CD14-positive monocyte (primary cell): ENCODE data around the gene RASGEF1B. TPM values are rescaled to one million over a fixed set of nuclear protein-coding genes. Genes with fewer than 3 reads are reported as not detected.

Experiments used
- DNase-seq, 3 donors: peaks; one replicate each; pipeline ENCODE4 v3.0.0-alpha.2; 2011 to 2022
- H2AFZ ChIP-seq: 2 replicates; pipeline ENCODE4 v1.6.0; 2012; ENCODE audit warnings: mild to moderate bottlenecking, low read depth, low read length, inconsistent platforms; ENCODE audit not compliant: insufficient read depth, poor library complexity, severe bottlenecking
- H3K27ac ChIP-seq, 2 donors: 1 replicate in 1 of 2; 2 replicates in 1 of 2; pipeline ENCODE4 v1.5.1; 2012 to 2013; ENCODE audit warnings: low read length in 2 of 2, control low read depth in 1 of 2, inconsistent platforms in 1 of 2, low read depth in 1 of 2, mild to moderate bottlenecking in 1 of 2
- H3K27me3 ChIP-seq, 2 donors: one replicate each; pipeline versions ENCODE4 v1.6.0 to v1.6.1; 2011 to 2013; ENCODE audit warnings: low read length in 2 of 2; ENCODE audit not compliant: control insufficient read depth in 2 of 2, insufficient read depth in 2 of 2
- H3K36me3 ChIP-seq, 2 donors: replicated peaks in 1 of 2; 1 replicate in 1 of 2; 2 replicates in 1 of 2; pipeline versions ENCODE4 v1.5.1 to v1.6.1; 2012 to 2013; ENCODE audit warnings: low read length in 2 of 2, control low read depth in 1 of 2, inconsistent platforms in 1 of 2, mild to moderate bottlenecking in 1 of 2; ENCODE audit not compliant: insufficient read depth in 2 of 2, control insufficient read depth in 1 of 2
- H3K4me1 ChIP-seq, 2 donors: 1 replicate in 1 of 2; 2 replicates in 1 of 2; pipeline versions ENCODE4 v1.5.1 to v1.6.1; 2012 to 2013; ENCODE audit warnings: low read length in 2 of 2, control low read depth in 1 of 2, inconsistent platforms in 1 of 2, mild to moderate bottlenecking in 1 of 2, moderate library complexity in 1 of 2; ENCODE audit not compliant: insufficient read depth in 2 of 2, control insufficient read depth in 1 of 2
- H3K4me2 ChIP-seq: replicated peaks from 2 replicates; pipeline ENCODE3; 2012; ENCODE audit warnings: low read length, moderate library complexity, mild to moderate bottlenecking; ENCODE audit not compliant: poor library complexity, severe bottlenecking; ENCODE audit errors: extremely low read depth
- H3K4me3 ChIP-seq, 3 experiments: fragments of 200-600 bp in 1 of 3; sonication (generic) in 1 of 3; replicated peaks in 1 of 3; 1 replicate in 2 of 3; 2 replicates in 1 of 3; pipeline ENCODE4 v1.5.1; 2011 to 2013; ENCODE audit warnings: low read length in 3 of 3, mild to moderate bottlenecking in 3 of 3, control low read depth in 2 of 3, low read depth in 2 of 3, inconsistent platforms in 1 of 3, moderate library complexity in 1 of 3
- H3K79me2 ChIP-seq: 2 replicates; pipeline ENCODE4 v1.6.0; 2012; ENCODE audit warnings: mild to moderate bottlenecking, control low read depth, inconsistent platforms, low read length, moderate library complexity; ENCODE audit not compliant: insufficient read depth
- H3K9ac ChIP-seq: 2 replicates; pipeline ENCODE4 v1.6.0; 2017; ENCODE audit warnings: low read length, mild to moderate bottlenecking; ENCODE audit not compliant: insufficient read depth, poor library complexity, severe bottlenecking
- H3K9me3 ChIP-seq, 2 donors: replicated peaks in 1 of 2; 1 replicate in 1 of 2; 2 replicates in 1 of 2; pipeline versions ENCODE4 v1.5.1 to v1.6.1; 2012 to 2013; ENCODE audit warnings: low read length in 2 of 2, control low read depth in 1 of 2; ENCODE audit not compliant: control insufficient read depth in 1 of 2, insufficient read depth in 1 of 2
- H4K20me1 ChIP-seq: 2 replicates; pipeline ENCODE4 v1.6.0; 2012; ENCODE audit warnings: mild to moderate bottlenecking, low read length, control low read depth, moderate library complexity; ENCODE audit not compliant: insufficient read depth
- H3K27ac Mint-ChIP-seq, 7 donors: one replicate each; pipeline ENCODE4 v1.8.0; 2020; ENCODE audit warnings: mild to moderate bottlenecking in 7 of 7, mixed read lengths in 7 of 7, moderate library complexity in 6 of 7, inconsistent platforms in 2 of 7
- H3K27me3 Mint-ChIP-seq, 3 donors: one replicate each; pipeline ENCODE4 v1.8.0; 2021 to 2022; ENCODE audit warnings: low read depth in 3 of 3, mild to moderate bottlenecking in 3 of 3, mixed read lengths in 3 of 3, moderate library complexity in 3 of 3, inconsistent platforms in 1 of 3
- H3K36me3 Mint-ChIP-seq, 2 donors: one replicate each; pipeline ENCODE4 v1.8.0; 2020; ENCODE audit warnings: mixed read lengths in 2 of 2, inconsistent platforms in 1 of 2, mild to moderate bottlenecking in 1 of 2
- H3K4me1 Mint-ChIP-seq: one replicate; pipeline ENCODE4 v1.8.0; 2020; ENCODE audit warnings: mild to moderate bottlenecking, mixed read lengths
- H3K4me3 Mint-ChIP-seq, 2 donors: one replicate each; pipeline ENCODE4 v1.8.0; 2020; ENCODE audit warnings: mild to moderate bottlenecking in 2 of 2, mixed read lengths in 2 of 2, moderate library complexity in 1 of 2
- H3K9me3 Mint-ChIP-seq, 7 donors: one replicate each; pipeline ENCODE4 v1.8.0; 2020 to 2022; ENCODE audit warnings: mixed read lengths in 7 of 7, mild to moderate bottlenecking in 6 of 7, moderate library complexity in 6 of 7, inconsistent platforms in 2 of 7
- WGBS: methylation state at CpG from one replicate; pipeline ENCODE4 v1.1.5; 2013; ENCODE audit warnings: missing lambda C conversion rate; ENCODE audit not compliant: insufficient coverage; 5-methylcytosine and 5-hydroxymethylcytosine counted together
- intact Hi-C, 2 donors: fragments of 100-400 bp; cut with micrococcal nuclease; formaldehyde crosslinking; loops; one replicate each; pipeline versions ENCODE4 v1.15.0 to v1.15.1; 2023
- polyA plus RNA-seq, 3 donors: library from polyadenylated mRNA; depleted of rRNA in 1 of 3; unstranded in 2 of 3; stranded (reverse) in 1 of 3; fragments of 300-500 nt in 2 of 3; fragments of >200 nt in 1 of 3; fragmentation: Illumina TruSeq in 2 of 3; gene quantifications; 1 replicate in 2 of 3; 2 replicates in 1 of 3; pipeline ENCODE4 v1.2.3, GENCODE V29; 2012 to 2021
- TF ChIP-seq, protein P1 (sequence below): fragments of 200-600 bp; IDR thresholded peaks from one replicate; pipeline ENCODE4 v1.8.0; 2022; ENCODE audit warnings: antibody characterized with exemption, mild to moderate bottlenecking

The RASGEF1B gene
- polyA plus RNA-seq, 3 donors, result 20.3 to 76.9 (median 36.6) TPM

GRCh38 chr4:81405900-81406401 is 65.8 kb downstream of the RASGEF1B start:
- H3K36me3 Mint-ChIP-seq, result no peaks in the 10 kb centered on the region
- Histone ChIP-seq H3K27me3 (no peaks in the 10 kb centered on the region), H3K36me3 (no peaks in the 10 kb centered on the region), H3K79me2 (no peaks in the 10 kb centered on the region), H3K9me3 (no peaks in the 10 kb centered on the region), H3K27ac (no peak overlapping the region), H3K4me1 (peaks cover 0 to 10% of the 10 kb centered on the region in 2 donors), H3K9ac (no peak overlapping the region), H2AFZ (peak overlapping the region; percentile 5), H3K4me3 (peak overlapping the region in 1 of 3 experiments; percentile 31), H3K4me2 (peak overlapping the region; percentile 55), H4K20me1 (no peaks in the 10 kb centered on the region)
- H3K9me3 Mint-ChIP-seq, result peaks cover 0 to 5% (median 2%) of the 10 kb centered on the region in 7 donors
- intact Hi-C loops, result loop anchor here (5.0 to 10.0 kb wide), 4 partner anchors 56 to 969 kb away; partner anchors contain the start of gene HNRNPD (in 1 of the 2)
- H3K4me1 Mint-ChIP-seq, result peaks cover 15% of the 10 kb centered on the region
- H3K4me3 Mint-ChIP-seq, result no peak overlapping the region
- peak overlapping the region in 1 of 7 donors; percentile 5 for H3K27ac Mint-ChIP-seq
- WGBS, result no CpG with 5 or more reads among the region's 4 CpGs
- peaks cover 2 to 8% (median 7%) of the 10 kb centered on the region in 3 donors for H3K27me3 Mint-ChIP-seq
- TF ChIP-seq, protein P1, sequence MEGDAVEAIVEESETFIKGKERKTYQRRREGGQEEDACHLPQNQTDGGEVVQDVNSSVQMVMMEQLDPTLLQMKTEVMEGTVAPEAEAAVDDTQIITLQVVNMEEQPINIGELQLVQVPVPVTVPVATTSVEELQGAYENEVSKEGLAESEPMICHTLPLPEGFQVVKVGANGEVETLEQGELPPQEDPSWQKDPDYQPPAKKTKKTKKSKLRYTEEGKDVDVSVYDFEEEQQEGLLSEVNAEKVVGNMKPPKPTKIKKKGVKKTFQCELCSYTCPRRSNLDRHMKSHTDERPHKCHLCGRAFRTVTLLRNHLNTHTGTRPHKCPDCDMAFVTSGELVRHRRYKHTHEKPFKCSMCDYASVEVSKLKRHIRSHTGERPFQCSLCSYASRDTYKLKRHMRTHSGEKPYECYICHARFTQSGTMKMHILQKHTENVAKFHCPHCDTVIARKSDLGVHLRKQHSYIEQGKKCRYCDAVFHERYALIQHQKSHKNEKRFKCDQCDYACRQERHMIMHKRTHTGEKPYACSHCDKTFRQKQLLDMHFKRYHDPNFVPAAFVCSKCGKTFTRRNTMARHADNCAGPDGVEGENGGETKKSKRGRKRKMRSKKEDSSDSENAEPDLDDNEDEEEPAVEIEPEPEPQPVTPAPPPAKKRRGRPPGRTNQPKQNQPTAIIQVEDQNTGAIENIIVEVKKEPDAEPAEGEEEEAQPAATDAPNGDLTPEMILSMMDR, result peak; percentile 99
- peak; percentile 69 to 84 (median 78) for DNase-seq

DNA sequence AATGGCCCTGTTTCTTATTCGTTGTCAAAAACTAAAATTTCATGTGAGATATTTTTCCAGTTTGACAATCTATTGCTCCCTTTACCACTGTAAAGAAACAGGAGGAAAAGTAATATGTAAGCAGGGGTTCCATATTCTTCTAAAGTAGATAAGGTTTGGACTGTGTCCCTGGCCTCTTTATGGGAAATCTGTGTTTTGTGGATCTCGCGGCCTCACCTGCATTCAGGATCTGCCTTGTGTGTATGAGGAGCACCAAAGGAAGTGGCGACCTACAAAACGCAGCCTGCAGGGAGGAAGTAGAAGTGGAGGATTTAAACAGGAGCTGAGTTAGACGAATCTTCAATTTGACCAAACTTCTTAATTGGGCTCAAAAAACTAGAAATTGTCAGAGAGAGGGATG is 67.0 kb downstream of the RASGEF1B start:
- no peak overlapping the region for H3K27ac ChIP-seq
- intact Hi-C loops, result loop anchor here (5.0 to 10.0 kb wide), 5 partner anchors 58 to 970 kb away; partner anchors contain the start of gene HNRNPD (in 1 of the 2)
- no peaks in the 10 kb centered on the region for H3K9me3 ChIP-seq
- no peaks in the 10 kb centered on the region for H3K36me3 ChIP-seq
- no peaks in the 10 kb centered on the region for H4K20me1 ChIP-seq
- Mint-ChIP-seq H3K4me1 (peaks cover 8% of the 10 kb centered on the region), H3K27ac (peak overlapping the region in 1 of 7 donors; percentile 51), H3K4me3 (no peak overlapping the region), H3K9me3 (peaks cover 0 to 5% (median 2%) of the 10 kb centered on the region in 7 donors), H3K36me3 (no peaks in the 10 kb centered on the region), H3K27me3 (peaks cover 2 to 7% (median 4%) of the 10 kb centered on the region in 3 donors)
- TF ChIP-seq, protein P1, result no peak
- no peaks in the 10 kb centered on the region for H3K27me3 ChIP-seq
- no peak overlapping the region for H3K9ac ChIP-seq
- H2AFZ ChIP-seq, result no peak overlapping the region
- H3K4me3 ChIP-seq, result no peak overlapping the region
- no peaks in the 10 kb centered on the region for H3K79me2 ChIP-seq
- no peak for DNase-seq
- no peak overlapping the region for H3K4me2 ChIP-seq
- H3K4me1 ChIP-seq, result peaks cover 0 to 7% of the 10 kb centered on the region in 2 donors
- WGBS, result 0% methylated on average over 1 of the region's 6 CpGs
